Prostate gland (tissue), 2 donors: ENCODE results near the gene SBK2.

Experiments
- CTCF ChIP-seq, 4 experiments: fragments of 200-600 bp in 2 of 4; fragments of 450-650 bp in 2 of 4; sonication (generic) in 2 of 4; IDR thresholded peaks; 1 replicate in 3 of 4; 2 replicates in 1 of 4; pipeline ENCODE4 v1.5.1; 2016 to 2019; ENCODE audit warnings: antibody characterized with exemption in 4 of 4, mild to moderate bottlenecking in 2 of 4, moderate library complexity in 2 of 4
- POLR2A ChIP-seq: fragments of 450-650 bp; IDR thresholded peaks from one replicate; pipeline ENCODE4 v1.6.1; 2016; ENCODE audit warnings: antibody characterized with exemption, mild to moderate bottlenecking
- POLR2AphosphoS5 ChIP-seq: sonication (generic); formaldehyde crosslinking; IDR thresholded peaks from one replicate; pipeline ENCODE4 v1.6.1; 2017; ENCODE audit warnings: antibody characterized with exemption

GRCh38 chr19:55540619-55541018, 3.7 kb upstream of the SBK2 start:
- no peak for TF ChIP-seq CTCF (IDR thresholded peaks at IDR 0.05)
- TF ChIP-seq POLR2AphosphoS5 = no peak
- no peak for TF ChIP-seq POLR2A
